Neural cell (in vitro differentiated cells): ENCODE results near the gene NGLY1.

ENCODE experiments used
- EZH2 ChIP-seq: fragments of 200-600, 300-800 bp; shearing (Covaris generic), sonication (generic); IDR thresholded peaks from 2 replicates; pipeline ENCODE4 v1.6.1; 2014; ENCODE audit warnings: antibody characterized with exemption, low read length, borderline replicate concordance, mild to moderate bottlenecking; ENCODE audit not compliant: insufficient read depth, poor library complexity, severe bottlenecking
- TF ChIP-seq, protein P1 (sequence below): fragments of 450-650 bp; IDR thresholded peaks from 2 replicates; pipeline ENCODE4 v1.5.1; 2014; ENCODE audit warnings: antibody characterized with exemption, mild to moderate bottlenecking, moderate library complexity; ENCODE audit not compliant: poor library complexity, severe bottlenecking

DNA sequence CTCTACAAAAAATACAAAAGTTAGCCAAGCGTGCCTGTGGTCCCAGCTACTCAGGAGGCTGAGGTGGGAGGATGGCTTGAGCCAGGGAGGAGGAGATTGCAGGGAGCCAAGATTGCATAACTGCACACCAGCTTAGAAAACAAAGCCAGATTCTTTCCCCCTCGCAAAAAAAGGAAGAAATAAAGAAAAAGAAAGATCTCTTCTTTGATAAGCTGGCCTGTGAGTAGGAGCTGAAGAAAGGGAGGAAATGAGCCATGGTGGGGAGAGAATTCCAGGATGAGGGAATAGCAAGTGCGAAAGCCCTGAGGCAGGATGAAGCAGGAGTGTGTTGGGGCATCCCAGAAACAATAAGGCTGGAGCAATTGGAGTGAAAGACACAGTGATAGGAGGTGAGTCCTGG, 94.0 kb downstream of the NGLY1 start:
- TF ChIP-seq, protein P1, sequence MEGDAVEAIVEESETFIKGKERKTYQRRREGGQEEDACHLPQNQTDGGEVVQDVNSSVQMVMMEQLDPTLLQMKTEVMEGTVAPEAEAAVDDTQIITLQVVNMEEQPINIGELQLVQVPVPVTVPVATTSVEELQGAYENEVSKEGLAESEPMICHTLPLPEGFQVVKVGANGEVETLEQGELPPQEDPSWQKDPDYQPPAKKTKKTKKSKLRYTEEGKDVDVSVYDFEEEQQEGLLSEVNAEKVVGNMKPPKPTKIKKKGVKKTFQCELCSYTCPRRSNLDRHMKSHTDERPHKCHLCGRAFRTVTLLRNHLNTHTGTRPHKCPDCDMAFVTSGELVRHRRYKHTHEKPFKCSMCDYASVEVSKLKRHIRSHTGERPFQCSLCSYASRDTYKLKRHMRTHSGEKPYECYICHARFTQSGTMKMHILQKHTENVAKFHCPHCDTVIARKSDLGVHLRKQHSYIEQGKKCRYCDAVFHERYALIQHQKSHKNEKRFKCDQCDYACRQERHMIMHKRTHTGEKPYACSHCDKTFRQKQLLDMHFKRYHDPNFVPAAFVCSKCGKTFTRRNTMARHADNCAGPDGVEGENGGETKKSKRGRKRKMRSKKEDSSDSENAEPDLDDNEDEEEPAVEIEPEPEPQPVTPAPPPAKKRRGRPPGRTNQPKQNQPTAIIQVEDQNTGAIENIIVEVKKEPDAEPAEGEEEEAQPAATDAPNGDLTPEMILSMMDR = no peak
- TF ChIP-seq EZH2 = no peak
